Cardiac muscle cell (in vitro differentiated cells and primary cell): ENCODE results near the gene GLCCI1. TPM values are rescaled to one million over a fixed set of nuclear protein-coding genes. Genes with fewer than 3 reads are reported as not detected.

ENCODE experiments used
- DNase-seq, 2 donors: peaks; one replicate each; pipeline versions ENCODE4 v3.0.0 to v3.0.0-alpha.2; 2010 to 2017; ENCODE audit warnings: low read depth in 1 of 2, low spot score in 1 of 2
- H3K27ac ChIP-seq: fragments of 200-600 bp; sonication (generic); 2 replicates; pipeline ENCODE4 v1.5.1; 2016
- H3K27me3 ChIP-seq: fragments of 200-600 bp; sonication (generic); 2 replicates; pipeline ENCODE4 v1.6.0; 2016; ENCODE audit warnings: control low read depth
- H3K36me3 ChIP-seq: fragments of 200-600 bp; sonication (generic); 2 replicates; pipeline ENCODE4 v1.5.1; 2016; ENCODE audit warnings: control low read depth
- H3K4me1 ChIP-seq: fragments of 200-600 bp; sonication (generic); 2 replicates; pipeline ENCODE4 v1.8.1; 2017; ENCODE audit warnings: low read depth, mild to moderate bottlenecking, mixed run types
- H3K4me3 ChIP-seq: fragments of 200-600 bp; sonication (generic); 2 replicates; pipeline ENCODE4 v1.5.1; 2016; ENCODE audit warnings: mild to moderate bottlenecking
- H3K9me3 ChIP-seq: fragments of 200-600 bp; sonication (generic); 2 replicates; pipeline ENCODE4 v1.5.1; 2017; ENCODE audit warnings: low read depth, mild to moderate bottlenecking, control low read depth
- CTCF ChIP-seq: IDR thresholded peaks from 2 replicates; pipeline ENCODE4 v1.5.1; 2012; ENCODE audit warnings: low read depth, mild to moderate bottlenecking, low read length
- polyA plus RNA-seq: library from polyadenylated mRNA; unstranded; fragments of >200 nt; fragmentation: Nextera tagmentation; extraction: Ambion mirVana; gene quantifications from 2 replicates; pipeline ENCODE4 v1.2.1, GENCODE V29; 2016
- total RNA-seq: library from RNA; depleted of rRNA; stranded (reverse); fragments of >200 nt; gene quantifications from 2 replicates; pipeline ENCODE4 v1.2.3, GENCODE V29; 2016

The GLCCI1 gene
- total and polyA plus RNA-seq, 2 experiments from 2014 or later: 8.6 to 16.4 TPM

DNA sequence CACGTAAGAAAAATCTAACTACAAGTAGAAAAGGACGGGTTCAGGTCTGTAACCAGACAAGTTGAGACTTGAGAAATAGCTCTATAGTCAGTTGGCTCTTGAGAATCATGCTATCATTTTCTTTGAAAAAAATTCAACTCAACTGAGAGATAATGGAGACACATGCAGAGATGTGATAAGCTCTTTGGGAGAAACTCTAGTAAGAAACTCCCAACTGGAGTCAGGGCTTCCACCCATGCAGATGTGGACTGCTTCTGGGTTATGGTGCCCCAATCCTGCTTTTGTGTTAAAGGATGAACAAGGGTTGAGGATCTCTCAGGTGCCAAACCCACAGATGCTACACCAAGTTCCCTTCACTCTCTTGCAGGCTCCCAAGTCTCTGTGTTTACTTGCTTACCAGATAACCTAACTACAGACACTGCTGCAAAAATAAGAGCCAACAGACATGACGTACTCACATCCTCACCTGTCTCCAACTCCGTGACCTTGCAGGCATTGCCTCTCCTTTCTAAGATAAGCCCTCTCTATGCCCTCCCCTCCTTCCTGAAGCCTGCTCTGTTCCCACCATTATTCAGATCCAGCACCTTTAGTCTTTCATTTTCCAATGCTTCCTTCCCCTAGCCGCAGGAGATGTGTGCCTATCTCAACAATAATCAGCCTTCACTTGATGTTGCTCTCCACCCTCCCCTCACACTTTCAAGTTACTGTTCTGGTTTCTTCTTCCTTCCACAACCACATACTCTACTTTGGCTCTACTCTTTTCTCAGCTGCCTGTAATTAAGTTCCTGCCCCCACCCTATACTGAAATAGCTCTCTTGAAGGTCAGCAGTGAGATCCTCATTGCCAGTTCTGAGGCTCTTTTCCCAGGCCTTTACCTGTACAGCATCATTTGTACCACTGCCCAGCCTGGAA lies 163.4 kb downstream of the GLCCI1 start:
- no peak for DNase-seq
- no peak overlapping the region for H3K4me3 ChIP-seq
- no peak for TF ChIP-seq CTCF

DNA sequence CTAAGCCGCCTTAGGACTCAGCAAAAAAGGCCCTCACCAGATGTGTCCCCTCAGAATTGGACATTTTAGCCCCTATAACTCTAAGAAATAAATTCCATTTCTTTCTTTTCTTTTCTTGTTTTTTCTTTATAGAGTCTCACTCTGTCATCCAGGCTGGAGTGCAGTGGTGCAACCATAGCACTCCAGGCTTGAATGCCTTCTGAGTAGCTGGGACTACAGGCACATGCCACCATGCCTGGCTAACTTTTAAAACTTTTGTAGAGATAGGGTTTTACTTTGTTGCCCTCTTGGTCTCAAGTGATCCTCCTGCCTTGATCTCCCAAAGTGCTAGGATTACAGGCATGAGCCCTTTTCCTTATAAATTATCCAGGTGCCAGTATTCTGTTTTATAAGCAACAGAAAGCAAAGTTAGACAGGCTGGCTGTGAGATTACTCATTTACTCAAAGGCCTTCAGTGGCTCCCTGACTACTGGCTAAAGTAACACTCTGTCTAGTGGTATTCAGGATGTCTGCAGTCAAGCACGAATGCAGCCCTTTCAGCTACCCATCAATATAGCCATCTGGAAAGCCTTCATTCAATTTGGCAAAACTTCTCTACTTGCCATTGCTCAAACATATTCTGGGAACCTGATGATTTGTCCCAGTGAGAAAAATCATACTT lies 164.7 kb downstream of the GLCCI1 start:
- Histone ChIP-seq H3K9me3 (no peaks in the 10 kb centered on the region), H3K27me3 (peaks cover 5% of the 10 kb centered on the region), H3K27ac (no peak overlapping the region), H3K4me1 (no peaks in the 10 kb centered on the region), H3K4me3 (no peak overlapping the region), H3K36me3 (no peaks in the 10 kb centered on the region)
- TF ChIP-seq CTCF: no peak
- DNase-seq: no peak

More for the DNA sequence above, 163.4 kb downstream of the GLCCI1 start:
- Histone ChIP-seq H3K36me3 (no peaks in the 10 kb centered on the region), H3K9me3 (no peaks in the 10 kb centered on the region), H3K27me3 (peaks cover 9% of the 10 kb centered on the region), H3K27ac (no peak overlapping the region), H3K4me1 (no peaks in the 10 kb centered on the region)

- DNase-seq: no peak
- Histone ChIP-seq H3K4me1 (no peaks in the 10 kb centered on the region), H3K27ac (no peak overlapping the region), H3K9me3 (no peaks in the 10 kb centered on the region), H3K4me3 (no peak overlapping the region), H3K36me3 (no peaks in the 10 kb centered on the region), H3K27me3 (peaks cover 8% of the 10 kb centered on the region)
- TF ChIP-seq CTCF: no peak
Observed at GRCh38 chr7:8134089-8134733, 165.6 kb downstream of the GLCCI1 start.

DNA sequence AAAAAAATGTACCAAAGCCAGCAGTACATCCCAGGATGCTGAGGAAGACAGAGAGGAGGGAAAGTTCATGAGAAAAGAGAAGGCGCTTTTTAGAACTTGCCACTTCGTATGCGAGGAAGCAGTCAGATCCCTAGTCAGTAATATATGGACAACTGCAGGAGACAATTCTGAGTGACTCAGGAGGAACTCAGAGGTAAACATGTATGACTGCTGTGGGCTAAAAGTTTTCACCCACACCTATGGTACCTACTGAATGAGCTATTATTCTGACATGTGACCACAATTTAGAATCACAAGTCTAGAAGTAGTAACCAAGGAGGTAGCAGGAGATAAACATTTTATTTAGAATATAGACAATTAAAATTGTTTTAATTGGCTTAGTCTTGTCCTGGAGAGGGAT lies 166.8 kb downstream of the GLCCI1 start:
- DNase-seq: no peak
- no peaks in the 10 kb centered on the region for H3K36me3 ChIP-seq
- H3K4me1 ChIP-seq: no peaks in the 10 kb centered on the region
- peaks cover 10% of the 10 kb centered on the region for H3K27me3 ChIP-seq
- no peak overlapping the region for H3K4me3 ChIP-seq
- H3K9me3 ChIP-seq: no peaks in the 10 kb centered on the region
- H3K27ac ChIP-seq: no peak overlapping the region
- TF ChIP-seq CTCF: no peak

GRCh38 chr7:8136051-8136730 lies 167.6 kb downstream of the GLCCI1 start:
- no peaks in the 10 kb centered on the region for H3K4me1 ChIP-seq
- H3K36me3 ChIP-seq: no peaks in the 10 kb centered on the region
- H3K27ac ChIP-seq: no peak overlapping the region
- peaks cover 18% of the 10 kb centered on the region for H3K27me3 ChIP-seq
- H3K9me3 ChIP-seq: no peaks in the 10 kb centered on the region
- H3K4me3 ChIP-seq: no peak overlapping the region
- TF ChIP-seq CTCF: no peak
- DNase-seq: no peak
